HUES64 (cell line): Measurements from ENCODE around the gene PPFIA1.
"Not testable (repeated sequence)": the region's sequence is repeated elsewhere in the genome, so short reads cannot be mapped to it uniquely, and the experiment has no call there.

Experiments used
- H3K27ac ChIP-seq: 2 replicates; pipeline ENCODE4 v1.7.0; 2013; ENCODE audit warnings: low read depth, low read length, inconsistent platforms
- H3K27me3 ChIP-seq: 2 replicates; pipeline ENCODE4 v1.6.1; 2013; ENCODE audit warnings: mild to moderate bottlenecking, low read length; ENCODE audit not compliant: insufficient read depth
- H3K36me3 ChIP-seq: 2 replicates; pipeline ENCODE4 v1.6.1; 2013; ENCODE audit warnings: mild to moderate bottlenecking, low read length; ENCODE audit not compliant: insufficient read depth
- H3K4me1 ChIP-seq: 2 replicates; pipeline ENCODE4 v1.6.1; 2013; ENCODE audit warnings: mild to moderate bottlenecking, low read length, moderate library complexity; ENCODE audit not compliant: insufficient read depth
- H3K4me3 ChIP-seq: 2 replicates; pipeline ENCODE4 v1.5.1; 2013; ENCODE audit warnings: mild to moderate bottlenecking, low read length, moderate library complexity
- H3K9ac ChIP-seq: 2 replicates; pipeline ENCODE4 v1.6.1; 2013; ENCODE audit warnings: mild to moderate bottlenecking, low read depth, low read length
- H3K9me3 ChIP-seq: 2 replicates; pipeline ENCODE4 v1.6.1; 2013; ENCODE audit warnings: low read depth, low read length; ENCODE audit not compliant: insufficient read depth
- WGBS: fragments of 150-250, 120-280 bp; methylation state at CpG from one replicate; pipeline ENCODE4 v1.1.7; 2013; ENCODE audit warnings: missing lambda C conversion rate; 5-methylcytosine and 5-hydroxymethylcytosine counted together

The PPFIA1 gene

GRCh38 chr11:70278994-70279393 lies 8.5 kb downstream of the PPFIA1 start:
- Histone ChIP-seq H3K4me1 (no peaks in the 10 kb centered on the region), H3K27me3 (no peaks in the 10 kb centered on the region), H3K9me3 (no peaks in the 10 kb centered on the region), H3K4me3 (no peak overlapping the region), H3K36me3 (peaks cover 89% of the 10 kb centered on the region), H3K9ac (no peak overlapping the region), H3K27ac (no peak overlapping the region)
- 94% methylated on average over 8 of the region's 8 CpGs for WGBS

- H3K27ac ChIP-seq, result peak overlapping the region; percentile 10; the same call in 1 of the 2 replicates
- 89% methylated on average over 7 of the region's 7 CpGs for WGBS
- H3K9me3 ChIP-seq, result no peaks in the 10 kb centered on the region
- H3K9ac ChIP-seq, result no peak overlapping the region
- H3K36me3 ChIP-seq, result peaks cover 89% of the 10 kb centered on the region
- no peaks in the 10 kb centered on the region for H3K4me1 ChIP-seq
- H3K27me3 ChIP-seq, result no peaks in the 10 kb centered on the region
- H3K4me3 ChIP-seq, result no peak overlapping the region
Measured at GRCh38 chr11:70281156-70281609, 10.7 kb downstream of the PPFIA1 start.

GRCh38 chr11:70282012-70282411 lies 11.5 kb downstream of the PPFIA1 start:
- Histone ChIP-seq H3K4me3 (no peak overlapping the region), H3K9ac (no peak overlapping the region), H3K27me3 (no peaks in the 10 kb centered on the region), H3K9me3 (no peaks in the 10 kb centered on the region), H3K36me3 (peaks cover 90% of the 10 kb centered on the region), H3K27ac (no peak overlapping the region), H3K4me1 (no peaks in the 10 kb centered on the region)
- WGBS, result 85% methylated on average over 4 of the region's 4 CpGs

GRCh38 chr11:70288721-70289120 lies 18.2 kb downstream of the PPFIA1 start:
- Histone ChIP-seq H3K4me3 (no peak overlapping the region), H3K9ac (no peak overlapping the region), H3K27me3 (no peaks in the 10 kb centered on the region), H3K9me3 (no peaks in the 10 kb centered on the region), H3K4me1 (no peaks in the 10 kb centered on the region), H3K36me3 (peaks cover 90% of the 10 kb centered on the region), H3K27ac (no peak overlapping the region)
- 94% methylated on average over 6 of the region's 6 CpGs for WGBS

- H3K4me3 ChIP-seq, result no peak overlapping the region
- H3K27me3 ChIP-seq, result no peaks in the 10 kb centered on the region
- H3K27ac ChIP-seq, result no peak overlapping the region
- peaks cover 88% of the 10 kb centered on the region for H3K36me3 ChIP-seq
- H3K9me3 ChIP-seq, result 0 out of 2 replicates have a peak, but pooled peaks cover 2% of the 10 kb centered on the region
- whole genome bisulfite sequencing, result 95% methylated on average over 4 of the region's 4 CpGs
- H3K9ac ChIP-seq, result no peak overlapping the region
- H3K4me1 ChIP-seq, result no peaks in the 10 kb centered on the region
Measured at GRCh38 chr11:70289582-70289981, 19.1 kb downstream of the PPFIA1 start.

GRCh38 chr11:70290361-70291065 lies 20.0 kb downstream of the PPFIA1 start:
- no peaks in the 10 kb centered on the region for H3K27me3 ChIP-seq
- H3K4me3 ChIP-seq, result no peak overlapping the region
- H3K9me3 ChIP-seq, result 0 out of 2 replicates have a peak, but pooled peaks cover 2% of the 10 kb centered on the region
- H3K4me1 ChIP-seq, result no peaks in the 10 kb centered on the region
- no peak overlapping the region for H3K9ac ChIP-seq
- peaks cover 79% of the 10 kb centered on the region for H3K36me3 ChIP-seq
- H3K27ac ChIP-seq, result no peak overlapping the region
- 93% methylated on average over 7 of the region's 7 CpGs for WGBS

- Histone ChIP-seq H3K4me1 (no peaks in the 10 kb centered on the region), H3K9ac (no peak overlapping the region), H3K4me3 (no peak overlapping the region), H3K27ac (no peak overlapping the region), H3K9me3 (0 out of 2 replicates have a peak, but pooled peaks cover 2% of the 10 kb centered on the region), H3K27me3 (no peaks in the 10 kb centered on the region), H3K36me3 (peaks cover 66% of the 10 kb centered on the region)
- WGBS, result 95% methylated on average over 6 of the region's 8 CpGs
Measured at GRCh38 chr11:70292166-70292565, 21.7 kb downstream of the PPFIA1 start.

GRCh38 chr11:70292863-70293262 lies 22.4 kb downstream of the PPFIA1 start:
- H3K9ac ChIP-seq, result no peak overlapping the region
- H3K27me3 ChIP-seq, result no peaks in the 10 kb centered on the region
- H3K36me3 ChIP-seq, result peaks cover 60% of the 10 kb centered on the region
- no peaks in the 10 kb centered on the region for H3K4me1 ChIP-seq
- 0 out of 2 replicates have a peak, but pooled peaks cover 2% of the 10 kb centered on the region for H3K9me3 ChIP-seq
- 96% methylated on average over 6 of the region's 6 CpGs for WGBS
- no peak overlapping the region for H3K4me3 ChIP-seq
- H3K27ac ChIP-seq, result no peak overlapping the region

- not testable (repeated sequence) for H3K9me3 ChIP-seq, H3K4me3 ChIP-seq, H3K27ac ChIP-seq, H3K27me3 ChIP-seq, H3K9ac ChIP-seq, H3K4me1 ChIP-seq
- H3K36me3 ChIP-seq, result peaks cover 59% of the 10 kb centered on the region
- WGBS, result over 99% methylated on average over 12 of the region's 29 CpGs
Measured at GRCh38 chr11:70295166-70295565, 24.7 kb downstream of the PPFIA1 start.

- 0 out of 2 replicates have a peak, but pooled peaks cover 2% of the 10 kb centered on the region for H3K9me3 ChIP-seq
- WGBS, result 97% methylated on average over 7 of the region's 7 CpGs
- no peak overlapping the region for H3K4me3 ChIP-seq
- H3K27me3 ChIP-seq, result no peaks in the 10 kb centered on the region
- H3K9ac ChIP-seq, result no peak overlapping the region
- H3K27ac ChIP-seq, result no peak overlapping the region
- H3K4me1 ChIP-seq, result no peaks in the 10 kb centered on the region
- peaks cover 52% of the 10 kb centered on the region for H3K36me3 ChIP-seq
Measured at GRCh38 chr11:70296681-70297080, 26.2 kb downstream of the PPFIA1 start.

GRCh38 chr11:70297341-70297740 lies 26.9 kb downstream of the PPFIA1 start:
- 0 out of 2 replicates have a peak, but pooled peaks cover 2% of the 10 kb centered on the region for H3K9me3 ChIP-seq
- H3K27ac ChIP-seq, result no peak overlapping the region
- no peaks in the 10 kb centered on the region for H3K4me1 ChIP-seq
- H3K9ac ChIP-seq, result no peak overlapping the region
- peaks cover 48% of the 10 kb centered on the region for H3K36me3 ChIP-seq
- no peaks in the 10 kb centered on the region for H3K27me3 ChIP-seq
- no peak overlapping the region for H3K4me3 ChIP-seq
